ENCODE data around the gene ACTBL2. TPM values are rescaled to one million over a fixed set of nuclear protein-coding genes. Genes with fewer than 3 reads are reported as not detected.
"Not testable (repeated sequence)": the region's sequence is repeated elsewhere in the genome, so short reads cannot be mapped to it uniquely, and the experiment has no call there.

ACTBL2 gene
- total RNA-seq (not detected), polyA plus RNA-seq (not detected)

GRCh38 chr5:57482671-57483106, at the start of gene ACTBL2:
ACTBL2 (minus strand) TSS chr5:57482811; CDS start chr5:57482707, 104 bp downstream.
- H3K36me3 Mint-ChIP-seq: no peaks in the 10 kb centered on the region
- Histone ChIP-seq H3K27me3 (ENCODE audit: control insufficient read depth, insufficient read depth, low read length) (peaks cover 15% of the 10 kb centered on the region), H3K36me3 (ENCODE audit: control insufficient read depth, insufficient read depth, low read length) (no peaks in the 10 kb centered on the region), H3K27ac (ENCODE audit: insufficient read depth, low read length, poor library complexity, severe bottlenecking) (no peak within 1 kb of the TSS), H3K4me1 (ENCODE audit: control insufficient read depth, insufficient read depth, low read length, poor library complexity, severe bottlenecking) (no peaks in the 10 kb centered on the region), H3K4me3 (ENCODE audit: low read depth, low read length) (no peak within 1 kb of the TSS), H3K9me3 (ENCODE audit: control insufficient read depth in 2 of 2, low read length in 2 of 2) (no peaks in the 10 kb centered on the region)
- no peak for DNase-seq
- no peak for ATAC-seq (ENCODE audit: low read depth in 2 of 2)
- no peak within 1 kb of the TSS for H3K27ac Mint-ChIP-seq
- no peak within 1 kb of the TSS for H3K4me3 Mint-ChIP-seq
- H3K9me3 Mint-ChIP-seq: peaks cover 0 to 2% (median 0%) of the 10 kb centered on the region in 7 donors
- peaks cover 2% of the 10 kb centered on the region for H3K27me3 Mint-ChIP-seq
- no peaks in the 10 kb centered on the region for H3K4me1 Mint-ChIP-seq

- Histone ChIP-seq H3K27ac (ENCODE audit: insufficient read depth, low read length, poor library complexity, severe bottlenecking) (no peak overlapping the region), H3K36me3 (ENCODE audit: control insufficient read depth, insufficient read depth, low read length) (no peaks in the 10 kb centered on the region), H3K4me3 (ENCODE audit: low read depth, low read length) (no peak overlapping the region), H3K27me3 (ENCODE audit: control insufficient read depth, insufficient read depth, low read length) (no peaks in the 10 kb centered on the region), H3K9me3 (ENCODE audit: control insufficient read depth in 2 of 2, low read length in 2 of 2) (no peaks in the 10 kb centered on the region), H3K4me1 (ENCODE audit: control insufficient read depth, insufficient read depth, low read length, poor library complexity, severe bottlenecking) (no peaks in the 10 kb centered on the region)
- Mint-ChIP-seq H3K36me3 (no peaks in the 10 kb centered on the region), H3K4me3 (peak overlapping the region in 1 of 4 donors; percentile 13), H3K27me3 (peaks cover 20% of the 10 kb centered on the region), H3K27ac (no peak overlapping the region), H3K4me1 (no peaks in the 10 kb centered on the region), H3K9me3 (peaks cover 0 to 2% (median 0%) of the 10 kb centered on the region in 7 donors)
- ATAC-seq (ENCODE audit: low read depth in 2 of 2) (no peak), DNase-seq (no peak)
Measured at GRCh38 chr5:57531333-57531732, 48.7 kb upstream of the ACTBL2 start.

GRCh38 chr5:57529864-57530263, 47.3 kb upstream of the ACTBL2 start:
- no peaks in the 10 kb centered on the region for H3K27me3 ChIP-seq (ENCODE audit: control insufficient read depth, insufficient read depth, low read length)
- Mint-ChIP-seq H3K4me1 (no peaks in the 10 kb centered on the region), H3K4me3 (no peak overlapping the region), H3K27ac (no peak overlapping the region), H3K27me3 (peaks cover 26% of the 10 kb centered on the region), H3K36me3 (no peaks in the 10 kb centered on the region), H3K9me3 (peaks cover 0 to 4% (median 0%) of the 10 kb centered on the region in 7 donors)
- no peaks in the 10 kb centered on the region for H3K36me3 ChIP-seq (ENCODE audit: control insufficient read depth, insufficient read depth, low read length)
- no peak for ATAC-seq (ENCODE audit: low read depth in 2 of 2)
- no peak overlapping the region for H3K27ac ChIP-seq (ENCODE audit: insufficient read depth, low read length, poor library complexity, severe bottlenecking)
- no peak overlapping the region for H3K4me3 ChIP-seq (ENCODE audit: low read depth, low read length)
- no peak for DNase-seq
- no peaks in the 10 kb centered on the region for H3K4me1 ChIP-seq (ENCODE audit: control insufficient read depth, insufficient read depth, low read length, poor library complexity, severe bottlenecking)
- H3K9me3 ChIP-seq (ENCODE audit: control insufficient read depth in 2 of 2, low read length in 2 of 2): no peaks in the 10 kb centered on the region

GRCh38 chr5:57527870-57528269, 45.3 kb upstream of the ACTBL2 start:
- ATAC-seq (ENCODE audit: low read depth in 2 of 2) (no peak), DNase-seq (no peak)
- Histone ChIP-seq H3K27me3 (ENCODE audit: control insufficient read depth, insufficient read depth, low read length) (no peaks in the 10 kb centered on the region), H3K27ac (ENCODE audit: insufficient read depth, low read length, poor library complexity, severe bottlenecking) (no peak overlapping the region), H3K9me3 (ENCODE audit: control insufficient read depth in 2 of 2, low read length in 2 of 2) (no peaks in the 10 kb centered on the region), H3K4me3 (ENCODE audit: low read depth, low read length) (no peak overlapping the region), H3K4me1 (ENCODE audit: control insufficient read depth, insufficient read depth, low read length, poor library complexity, severe bottlenecking) (no peaks in the 10 kb centered on the region), H3K36me3 (ENCODE audit: control insufficient read depth, insufficient read depth, low read length) (no peaks in the 10 kb centered on the region)
- Mint-ChIP-seq H3K4me3 (no peak overlapping the region), H3K36me3 (no peaks in the 10 kb centered on the region), H3K9me3 (peaks cover 0 to 4% (median 0%) of the 10 kb centered on the region in 7 donors), H3K27ac (no peak overlapping the region), H3K27me3 (peaks cover 24% of the 10 kb centered on the region), H3K4me1 (no peaks in the 10 kb centered on the region)

GRCh38 chr5:57524348-57525060, 41.9 kb upstream of the ACTBL2 start:
- no peak overlapping the region for H3K27ac Mint-ChIP-seq
- Histone ChIP-seq H3K27me3 (ENCODE audit: control insufficient read depth, insufficient read depth, low read length) (no peaks in the 10 kb centered on the region), H3K36me3 (ENCODE audit: control insufficient read depth, insufficient read depth, low read length) (no peaks in the 10 kb centered on the region), H3K27ac (ENCODE audit: insufficient read depth, low read length, poor library complexity, severe bottlenecking) (no peak overlapping the region), H3K9me3 (ENCODE audit: control insufficient read depth in 2 of 2, low read length in 2 of 2) (no peaks in the 10 kb centered on the region), H3K4me3 (ENCODE audit: low read depth, low read length) (no peak overlapping the region), H3K4me1 (ENCODE audit: control insufficient read depth, insufficient read depth, low read length, poor library complexity, severe bottlenecking) (no peaks in the 10 kb centered on the region)
- ATAC-seq (ENCODE audit: low read depth in 2 of 2) (no peak), DNase-seq (no peak)
- no peak overlapping the region for H3K4me3 Mint-ChIP-seq
- H3K36me3 Mint-ChIP-seq: no peaks in the 10 kb centered on the region
- H3K27me3 Mint-ChIP-seq: peaks cover 10% of the 10 kb centered on the region
- peaks cover 0 to 4% (median 2%) of the 10 kb centered on the region in 7 donors for H3K9me3 Mint-ChIP-seq
- no peaks in the 10 kb centered on the region for H3K4me1 Mint-ChIP-seq

GRCh38 chr5:57522477-57522876, 39.9 kb upstream of the ACTBL2 start:
- H3K27me3 ChIP-seq (ENCODE audit: control insufficient read depth, insufficient read depth, low read length); H3K9me3 Mint-ChIP-seq; DNase-seq; H3K4me3 ChIP-seq (ENCODE audit: low read depth, low read length); H3K4me3 Mint-ChIP-seq; H3K27ac Mint-ChIP-seq; ATAC-seq (ENCODE audit: low read depth in 2 of 2); H3K4me1 ChIP-seq (ENCODE audit: control insufficient read depth, insufficient read depth, low read length, poor library complexity, severe bottlenecking); H3K27me3 Mint-ChIP-seq; H3K9me3 ChIP-seq (ENCODE audit: control insufficient read depth in 2 of 2, low read length in 2 of 2); H3K36me3 ChIP-seq (ENCODE audit: control insufficient read depth, insufficient read depth, low read length); H3K27ac ChIP-seq (ENCODE audit: insufficient read depth, low read length, poor library complexity, severe bottlenecking); H3K36me3 Mint-ChIP-seq; H3K4me1 Mint-ChIP-seq: not testable (repeated sequence)

GRCh38 chr5:57518415-57518814, 35.8 kb upstream of the ACTBL2 start:
- H3K27ac ChIP-seq (ENCODE audit: insufficient read depth, low read length, poor library complexity, severe bottlenecking); H3K27ac Mint-ChIP-seq; DNase-seq; H3K36me3 Mint-ChIP-seq; H3K4me3 ChIP-seq (ENCODE audit: low read depth, low read length); H3K27me3 ChIP-seq (ENCODE audit: control insufficient read depth, insufficient read depth, low read length); H3K36me3 ChIP-seq (ENCODE audit: control insufficient read depth, insufficient read depth, low read length); H3K9me3 ChIP-seq (ENCODE audit: control insufficient read depth in 2 of 2, low read length in 2 of 2); H3K4me1 Mint-ChIP-seq; H3K4me1 ChIP-seq (ENCODE audit: control insufficient read depth, insufficient read depth, low read length, poor library complexity, severe bottlenecking); ATAC-seq (ENCODE audit: low read depth in 2 of 2); H3K27me3 Mint-ChIP-seq; H3K9me3 Mint-ChIP-seq; H3K4me3 Mint-ChIP-seq: not testable (repeated sequence)

GRCh38 chr5:57517250-57517649, 34.6 kb upstream of the ACTBL2 start:
- Mint-ChIP-seq H3K36me3 (no peaks in the 10 kb centered on the region), H3K9me3 (peaks cover 0 to 6% (median 2%) of the 10 kb centered on the region in 7 donors), H3K4me3 (no peak overlapping the region), H3K4me1 (no peaks in the 10 kb centered on the region), H3K27ac (no peak overlapping the region), H3K27me3 (peaks cover 14% of the 10 kb centered on the region)
- Histone ChIP-seq H3K27me3 (ENCODE audit: control insufficient read depth, insufficient read depth, low read length) (peaks cover 3% of the 10 kb centered on the region), H3K9me3 (ENCODE audit: control insufficient read depth in 2 of 2, low read length in 2 of 2) (no peaks in the 10 kb centered on the region), H3K36me3 (ENCODE audit: control insufficient read depth, insufficient read depth, low read length) (no peaks in the 10 kb centered on the region), H3K27ac (ENCODE audit: insufficient read depth, low read length, poor library complexity, severe bottlenecking) (no peak overlapping the region), H3K4me1 (ENCODE audit: control insufficient read depth, insufficient read depth, low read length, poor library complexity, severe bottlenecking) (no peaks in the 10 kb centered on the region), H3K4me3 (ENCODE audit: low read depth, low read length) (no peak overlapping the region)
- ATAC-seq (ENCODE audit: low read depth in 2 of 2): no peak
- DNase-seq: no peak

All from CD4-positive, CD25-positive, alpha-beta regulatory T cell (primary cell).